Lower leg skin (tissue), 4 donors: ENCODE results near the gene HIC1. TPM values are rescaled to one million over a fixed set of nuclear protein-coding genes. Genes with fewer than 3 reads are reported as not detected.

Source experiments
- DNase-seq, 2 donors: peaks; one replicate each; pipeline ENCODE4 v3.0.0-alpha.2; 2019; ENCODE audit warnings: low spot score in 2 of 2
- H3K4me3 ChIP-seq: fragments of 200-600 bp; sonication (generic); 2 replicates; pipeline ENCODE4 v1.5.1; 2017; ENCODE audit warnings: mild to moderate bottlenecking, low read depth; ENCODE audit not compliant: poor library complexity, severe bottlenecking
- CTCF ChIP-seq, 3 donors: fragments of 450-650 bp; IDR thresholded peaks; one replicate each; pipeline ENCODE4 v1.5.1; 2016; ENCODE audit warnings: antibody characterized with exemption in 3 of 3, mild to moderate bottlenecking in 3 of 3, moderate library complexity in 2 of 3
- POLR2A ChIP-seq, 2 donors: fragments of 450-650 bp; IDR thresholded peaks; one replicate each; pipeline ENCODE4 v1.6.1; 2016 to 2017; ENCODE audit warnings: antibody characterized with exemption in 2 of 2, mild to moderate bottlenecking in 1 of 2, moderate library complexity in 1 of 2
- WGBS, 2 donors: methylation state at CpG; one replicate each; pipeline ENCODE4 v1.1.5; 2018; 5-methylcytosine and 5-hydroxymethylcytosine counted together
- intact Hi-C: fragments of 100-400 bp; cut with DNase I; formaldehyde crosslinking; loops from one replicate; pipeline ENCODE4 v1.15.0; 2023; ENCODE audit warnings: low total_unique reads
- total RNA-seq, 4 donors: library from RNA; depleted of rRNA; stranded (reverse); fragments of >200 nt; gene quantifications; one replicate each; pipeline ENCODE4 v1.1.0, GENCODE V29; 2016

HIC1 gene
- total RNA-seq, 4 donors from 2014 or later, result 2.4 to 14.2 (median 5.3) TPM

GRCh38 chr17:2059547-2060384, 4.9 kb downstream of the HIC1 start:
- DNase-seq, result peak in 1 of 2 donors; percentile 84
- TF ChIP-seq POLR2A (IDR thresholded peaks at IDR 0.05), result no peak
- TF ChIP-seq CTCF (IDR thresholded peaks at IDR 0.05), result no peak
- WGBS, 2 donors, result 72 to 77% methylated on average over 21 of the region's 21 CpGs
- intact Hi-C loops, result loop anchor here (5.0 kb wide), 1 partner anchor 183 kb away; no protein-coding TSS in a partner anchor
- no peak overlapping the region for H3K4me3 ChIP-seq

- no peak for DNase-seq
- 84 to 86% methylated on average over 6 of the region's 6 CpGs for WGBS, 2 donors
- TF ChIP-seq POLR2A (IDR thresholded peaks at IDR 0.05), result no peak
- TF ChIP-seq CTCF (IDR thresholded peaks at IDR 0.05), result no peak
- H3K4me3 ChIP-seq, result no peak overlapping the region
- intact Hi-C loops, result loop anchor here (5.0 kb wide), 1 partner anchor 182 kb away; no protein-coding TSS in a partner anchor
Measured at GRCh38 chr17:2060385-2060658, 5.4 kb downstream of the HIC1 start.

GRCh38 chr17:2060681-2061440, 6.0 kb downstream of the HIC1 start:
- intact Hi-C loops, result loop anchor here (5.0 kb wide), 1 partner anchor 181 kb away; no protein-coding TSS in a partner anchor
- peak in 1 of 2 donors; percentile 84 for DNase-seq
- TF ChIP-seq POLR2A (IDR thresholded peaks at IDR 0.05) (no peak), CTCF (IDR thresholded peaks at IDR 0.05) (no peak)

GRCh38 chr17:2061441-2061958, 6.6 kb downstream of the HIC1 start:
- H3K4me3 ChIP-seq, result no peak overlapping the region
- TF ChIP-seq CTCF (IDR thresholded peaks at IDR 0.05) (no peak), POLR2A (IDR thresholded peaks at IDR 0.05) (no peak)
- DNase-seq, result no peak
- intact Hi-C loops, result loop anchor here (5.0 kb wide), 1 partner anchor 181 kb away; no protein-coding TSS in a partner anchor
- 80 to 91% methylated on average over 15 to 17 of the region's 17 CpGs for WGBS, 2 donors

More at GRCh38 chr17:2060681-2061440, 6.0 kb downstream of the HIC1 start:
- no peak overlapping the region for H3K4me3 ChIP-seq
- 73 to 79% methylated on average over 19 to 21 of the region's 21 CpGs for WGBS, 2 donors

- WGBS, 2 donors, result 66 to 71% methylated on average over 10 to 11 of the region's 11 CpGs
- no peak overlapping the region for H3K4me3 ChIP-seq
- intact Hi-C loops, result loop anchor here (5.0 kb wide), 1 partner anchor 180 kb away; no protein-coding TSS in a partner anchor
- peak in 1 of 2 donors; percentile 83 for DNase-seq
- TF ChIP-seq POLR2A (IDR thresholded peaks at IDR 0.05), result no peak
- TF ChIP-seq CTCF (IDR thresholded peaks at IDR 0.05), result no peak
Measured at GRCh38 chr17:2062571-2063183, 7.8 kb downstream of the HIC1 start.
